ENCODE results near the gene SLC30A10.
"Not testable (repeated sequence)": the region's sequence is repeated elsewhere in the genome, so short reads cannot be mapped to it uniquely, and the experiment has no call there.

The SLC30A10 gene

GRCh38 chr1:219938706-219939105 is 10.3 kb upstream of the SLC30A10 start:
- no peak overlapping the region for H3K4me3 ChIP-seq (ENCODE audit: low read depth, low read length)
- H3K27ac ChIP-seq, result no peak overlapping the region
- in situ Hi-C loops (cut with HindIII; ENCODE audit: low pct_ligation_motif_present, low sequenced_read_pairs), result no loop called here
- H3K27me3 ChIP-seq (replicated peaks), result peaks cover 2% of the 10 kb centered on the region
- TF ChIP-seq CTCF (IDR thresholded peaks at IDR 0.05; ENCODE audit: low read depth, low read length, missing control alignments), result no peak
- H3K36me3 ChIP-seq (replicated peaks), result no peaks in the 10 kb centered on the region
- peak; percentile 40 for DNase-seq

GRCh38 chr1:219933763-219934162 is 5.4 kb upstream of the SLC30A10 start:
- H3K27ac ChIP-seq; H3K36me3 ChIP-seq (replicated peaks); H3K27me3 ChIP-seq (replicated peaks); in situ Hi-C loops (cut with HindIII; ENCODE audit: low pct_ligation_motif_present, low sequenced_read_pairs); DNase-seq; H3K4me3 ChIP-seq (ENCODE audit: low read depth, low read length): not testable (repeated sequence)

GRCh38 chr1:219931033-219931432 is 2.7 kb upstream of the SLC30A10 start:
- Histone ChIP-seq H3K27ac (no peak overlapping the region), H3K27me3 (replicated peaks) (peaks cover 3% of the 10 kb centered on the region), H3K36me3 (replicated peaks) (no peaks in the 10 kb centered on the region), H3K4me3 (ENCODE audit: low read depth, low read length) (no peak overlapping the region)
- in situ Hi-C loops (cut with HindIII; ENCODE audit: low pct_ligation_motif_present, low sequenced_read_pairs), result no loop called here
- DNase-seq, result no peak
- no peak for TF ChIP-seq CTCF (IDR thresholded peaks at IDR 0.05; ENCODE audit: low read depth, low read length, missing control alignments)

- H3K4me3 ChIP-seq (ENCODE audit: low read depth, low read length), result peak overlapping the region; percentile 54
- TF ChIP-seq CTCF (IDR thresholded peaks at IDR 0.05; ENCODE audit: low read depth, low read length, missing control alignments), result no peak
These were observed 398 bp upstream of the SLC30A10 start for GRCh38 chr1:219928791-219929118.

GRCh38 chr1:219927298-219927955 is 930 bp downstream of the SLC30A10 start:
- Histone ChIP-seq H3K27ac (no peak overlapping the region), H3K36me3 (replicated peaks) (no peaks in the 10 kb centered on the region), H3K4me3 (ENCODE audit: low read depth, low read length) (peak overlapping the region; percentile 54), H3K27me3 (replicated peaks) (peaks cover 3% of the 10 kb centered on the region)
- TF ChIP-seq CTCF (IDR thresholded peaks at IDR 0.05; ENCODE audit: low read depth, low read length, missing control alignments), result no peak
- in situ Hi-C loops (cut with HindIII; ENCODE audit: low pct_ligation_motif_present, low sequenced_read_pairs), result no loop called here
- DNase-seq, result no peak

More at GRCh38 chr1:219928791-219929118, 398 bp upstream of the SLC30A10 start:
- H3K27me3 ChIP-seq (replicated peaks), result peaks cover 3% of the 10 kb centered on the region
- no peak for DNase-seq
- no peak overlapping the region for H3K27ac ChIP-seq
- H3K36me3 ChIP-seq (replicated peaks), result no peaks in the 10 kb centered on the region
- in situ Hi-C loops (cut with HindIII; ENCODE audit: low pct_ligation_motif_present, low sequenced_read_pairs), result no loop called here

- no peak for TF ChIP-seq CTCF (IDR thresholded peaks at IDR 0.05; ENCODE audit: low read depth, low read length, missing control alignments)
- in situ Hi-C loops (cut with HindIII; ENCODE audit: low pct_ligation_motif_present, low sequenced_read_pairs), result no loop called here
- no peak for DNase-seq
These were observed 1.9 kb downstream of the SLC30A10 start for GRCh38 chr1:219926363-219926998.

More at GRCh38 chr1:219926363-219926998, 1.9 kb downstream of the SLC30A10 start:
- peaks cover 3% of the 10 kb centered on the region for H3K27me3 ChIP-seq (replicated peaks)
- H3K4me3 ChIP-seq (ENCODE audit: low read depth, low read length), result no peak overlapping the region
- H3K36me3 ChIP-seq (replicated peaks), result no peaks in the 10 kb centered on the region
- no peak overlapping the region for H3K27ac ChIP-seq
